GM21360 (cell line): Measurements from ENCODE around the gene LRRC8A.

ENCODE experiments used
- ATAC-seq: cut with Tn5 transposase; IDR thresholded peaks from one replicate; pipeline ENCODE4 v1.9.1; 2021; ENCODE audit warnings: mild to moderate bottlenecking, moderate library complexity; ENCODE audit not compliant: unreplicated experiment

The LRRC8A gene

GRCh38 chr9:128899566-128900322 is 17.8 kb downstream of the LRRC8A start:
- ATAC-seq: no peak

GRCh38 chr9:128901379-128901778 is 19.4 kb downstream of the LRRC8A start:
- ATAC-seq: no peak

- ATAC-seq: no peak
Observed at GRCh38 chr9:128901822-128902221, 19.9 kb downstream of the LRRC8A start.

- ATAC-seq: no peak
Observed at GRCh38 chr9:128902351-128903078, 20.6 kb downstream of the LRRC8A start.

GRCh38 chr9:128903079-128903461 is 21.1 kb downstream of the LRRC8A start:
- no peak for ATAC-seq

GRCh38 chr9:128903871-128904620 is 22.1 kb downstream of the LRRC8A start:
- no peak for ATAC-seq

- ATAC-seq: no peak
Observed at GRCh38 chr9:128905964-128906363, 24.0 kb downstream of the LRRC8A start.

GRCh38 chr9:128906741-128907140 is 24.8 kb downstream of the LRRC8A start:
- no peak for ATAC-seq

- ATAC-seq: no peak
Observed at GRCh38 chr9:128908372-128908771, 26.4 kb downstream of the LRRC8A start.

GRCh38 chr9:128909859-128910258 is 27.9 kb downstream of the LRRC8A start:
- no peak for ATAC-seq

GRCh38 chr9:128910906-128911305 is 29.0 kb downstream of the LRRC8A start:
- ATAC-seq: no peak

- ATAC-seq: no peak
Observed at GRCh38 chr9:128911529-128912035, 29.6 kb downstream of the LRRC8A start.

GRCh38 chr9:128912270-128912853 is 30.4 kb downstream of the LRRC8A start:
- ATAC-seq: no peak

GRCh38 chr9:128913048-128913900 is 31.3 kb downstream of the LRRC8A start:
- no peak for ATAC-seq

- ATAC-seq: no peak
Observed at GRCh38 chr9:128913995-128914772, 32.3 kb downstream of the LRRC8A start.

GRCh38 chr9:128916204-128916603 is 34.3 kb downstream of the LRRC8A start:
- no peak for ATAC-seq

GRCh38 chr9:128916745-128917144 is 34.8 kb downstream of the LRRC8A start:
- ATAC-seq: no peak

GRCh38 chr9:128917151-128917849 is 35.4 kb downstream of the LRRC8A start:
- ATAC-seq: no peak

- no peak for ATAC-seq
Observed at GRCh38 chr9:128918921-128919320, 37.0 kb downstream of the LRRC8A start.
